Measurements from ENCODE around the gene MRPL48. TPM values are rescaled to one million over a fixed set of nuclear protein-coding genes. Genes with fewer than 3 reads are reported as not detected.

MRPL48 gene
- total RNA-seq, 1 experiment from 2014 or later, result 38.7 TPM

DNA sequence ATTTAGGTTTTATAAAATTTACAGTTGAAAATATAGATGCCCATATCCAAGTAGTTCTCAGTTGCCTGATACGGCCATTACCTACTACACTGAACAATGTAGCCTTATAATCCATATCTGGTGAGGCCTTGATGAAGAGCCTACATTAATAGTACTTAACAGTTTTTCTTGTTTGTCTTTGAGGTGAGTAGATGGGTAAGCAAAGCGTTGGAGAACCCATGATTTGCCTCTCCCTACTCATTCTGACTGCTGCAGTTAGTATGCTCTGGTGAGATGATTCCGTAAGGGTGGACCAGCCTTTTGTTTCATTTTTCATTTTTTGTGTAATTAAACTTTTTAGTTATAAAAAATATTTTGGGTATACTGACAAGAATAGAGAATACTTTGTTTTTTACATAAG is 100.6 kb downstream of the MRPL48 start (continued):
- TF ChIP-seq, protein P1, sequence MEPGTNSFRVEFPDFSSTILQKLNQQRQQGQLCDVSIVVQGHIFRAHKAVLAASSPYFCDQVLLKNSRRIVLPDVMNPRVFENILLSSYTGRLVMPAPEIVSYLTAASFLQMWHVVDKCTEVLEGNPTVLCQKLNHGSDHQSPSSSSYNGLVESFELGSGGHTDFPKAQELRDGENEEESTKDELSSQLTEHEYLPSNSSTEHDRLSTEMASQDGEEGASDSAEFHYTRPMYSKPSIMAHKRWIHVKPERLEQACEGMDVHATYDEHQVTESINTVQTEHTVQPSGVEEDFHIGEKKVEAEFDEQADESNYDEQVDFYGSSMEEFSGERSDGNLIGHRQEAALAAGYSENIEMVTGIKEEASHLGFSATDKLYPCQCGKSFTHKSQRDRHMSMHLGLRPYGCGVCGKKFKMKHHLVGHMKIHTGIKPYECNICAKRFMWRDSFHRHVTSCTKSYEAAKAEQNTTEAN (CRISPR knock-in tag; IDR thresholded peaks at IDR 0.05), result no peak
- TF ChIP-seq NFATC4 (CRISPR knock-in tag; IDR thresholded peaks at IDR 0.05) (no peak), HMGA2 (CRISPR knock-in tag; IDR thresholded peaks at IDR 0.05) (no peak)
- TF ChIP-seq, protein P2, sequence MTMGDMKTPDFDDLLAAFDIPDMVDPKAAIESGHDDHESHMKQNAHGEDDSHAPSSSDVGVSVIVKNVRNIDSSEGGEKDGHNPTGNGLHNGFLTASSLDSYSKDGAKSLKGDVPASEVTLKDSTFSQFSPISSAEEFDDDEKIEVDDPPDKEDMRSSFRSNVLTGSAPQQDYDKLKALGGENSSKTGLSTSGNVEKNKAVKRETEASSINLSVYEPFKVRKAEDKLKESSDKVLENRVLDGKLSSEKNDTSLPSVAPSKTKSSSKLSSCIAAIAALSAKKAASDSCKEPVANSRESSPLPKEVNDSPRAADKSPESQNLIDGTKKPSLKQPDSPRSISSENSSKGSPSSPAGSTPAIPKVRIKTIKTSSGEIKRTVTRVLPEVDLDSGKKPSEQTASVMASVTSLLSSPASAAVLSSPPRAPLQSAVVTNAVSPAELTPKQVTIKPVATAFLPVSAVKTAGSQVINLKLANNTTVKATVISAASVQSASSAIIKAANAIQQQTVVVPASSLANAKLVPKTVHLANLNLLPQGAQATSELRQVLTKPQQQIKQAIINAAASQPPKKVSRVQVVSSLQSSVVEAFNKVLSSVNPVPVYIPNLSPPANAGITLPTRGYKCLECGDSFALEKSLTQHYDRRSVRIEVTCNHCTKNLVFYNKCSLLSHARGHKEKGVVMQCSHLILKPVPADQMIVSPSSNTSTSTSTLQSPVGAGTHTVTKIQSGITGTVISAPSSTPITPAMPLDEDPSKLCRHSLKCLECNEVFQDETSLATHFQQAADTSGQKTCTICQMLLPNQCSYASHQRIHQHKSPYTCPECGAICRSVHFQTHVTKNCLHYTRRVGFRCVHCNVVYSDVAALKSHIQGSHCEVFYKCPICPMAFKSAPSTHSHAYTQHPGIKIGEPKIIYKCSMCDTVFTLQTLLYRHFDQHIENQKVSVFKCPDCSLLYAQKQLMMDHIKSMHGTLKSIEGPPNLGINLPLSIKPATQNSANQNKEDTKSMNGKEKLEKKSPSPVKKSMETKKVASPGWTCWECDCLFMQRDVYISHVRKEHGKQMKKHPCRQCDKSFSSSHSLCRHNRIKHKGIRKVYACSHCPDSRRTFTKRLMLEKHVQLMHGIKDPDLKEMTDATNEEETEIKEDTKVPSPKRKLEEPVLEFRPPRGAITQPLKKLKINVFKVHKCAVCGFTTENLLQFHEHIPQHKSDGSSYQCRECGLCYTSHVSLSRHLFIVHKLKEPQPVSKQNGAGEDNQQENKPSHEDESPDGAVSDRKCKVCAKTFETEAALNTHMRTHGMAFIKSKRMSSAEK (CRISPR knock-in tag; IDR thresholded peaks at IDR 0.05; ENCODE audit: borderline replicate concordance), result no peak

DNA sequence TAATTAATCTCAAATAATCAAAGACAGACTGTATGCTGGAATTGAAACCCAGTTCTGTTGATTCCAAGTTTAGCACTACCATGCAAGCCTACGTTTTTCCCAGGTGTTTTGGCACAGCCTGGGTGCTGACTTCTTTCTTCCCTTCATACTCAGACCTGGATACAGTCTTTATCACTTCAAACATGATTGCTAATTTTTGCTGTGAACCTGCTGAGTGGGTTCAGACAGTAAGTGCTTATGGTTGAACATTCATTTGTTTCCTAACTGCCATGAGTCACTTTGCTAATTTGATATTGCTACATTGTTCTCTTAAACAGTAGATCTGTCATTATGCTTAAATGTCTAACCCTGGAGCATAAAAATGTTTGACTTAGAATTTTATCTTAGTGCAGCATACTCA is 101.3 kb downstream of the MRPL48 start:
- DNase-seq (ENCODE audit: low spot score), result no peak
- CTCF ChIA-PET, result no interaction called here
- Mint-ChIP-seq H3K27ac (no peak overlapping the region), H3K9me3 (peaks cover 3% of the 10 kb centered on the region; the same call in 1 of the 2 replicates), H3K36me3 (peaks cover 20% of the 10 kb centered on the region), H3K27me3 (ENCODE audit: low read depth) (no peaks in the 10 kb centered on the region), H3K4me3 (no peak overlapping the region), H3K4me1 (no peaks in the 10 kb centered on the region)
- POLR2A ChIA-PET, result no interaction called here
- ATAC-seq, result no peak
- TF ChIP-seq, protein P3, sequence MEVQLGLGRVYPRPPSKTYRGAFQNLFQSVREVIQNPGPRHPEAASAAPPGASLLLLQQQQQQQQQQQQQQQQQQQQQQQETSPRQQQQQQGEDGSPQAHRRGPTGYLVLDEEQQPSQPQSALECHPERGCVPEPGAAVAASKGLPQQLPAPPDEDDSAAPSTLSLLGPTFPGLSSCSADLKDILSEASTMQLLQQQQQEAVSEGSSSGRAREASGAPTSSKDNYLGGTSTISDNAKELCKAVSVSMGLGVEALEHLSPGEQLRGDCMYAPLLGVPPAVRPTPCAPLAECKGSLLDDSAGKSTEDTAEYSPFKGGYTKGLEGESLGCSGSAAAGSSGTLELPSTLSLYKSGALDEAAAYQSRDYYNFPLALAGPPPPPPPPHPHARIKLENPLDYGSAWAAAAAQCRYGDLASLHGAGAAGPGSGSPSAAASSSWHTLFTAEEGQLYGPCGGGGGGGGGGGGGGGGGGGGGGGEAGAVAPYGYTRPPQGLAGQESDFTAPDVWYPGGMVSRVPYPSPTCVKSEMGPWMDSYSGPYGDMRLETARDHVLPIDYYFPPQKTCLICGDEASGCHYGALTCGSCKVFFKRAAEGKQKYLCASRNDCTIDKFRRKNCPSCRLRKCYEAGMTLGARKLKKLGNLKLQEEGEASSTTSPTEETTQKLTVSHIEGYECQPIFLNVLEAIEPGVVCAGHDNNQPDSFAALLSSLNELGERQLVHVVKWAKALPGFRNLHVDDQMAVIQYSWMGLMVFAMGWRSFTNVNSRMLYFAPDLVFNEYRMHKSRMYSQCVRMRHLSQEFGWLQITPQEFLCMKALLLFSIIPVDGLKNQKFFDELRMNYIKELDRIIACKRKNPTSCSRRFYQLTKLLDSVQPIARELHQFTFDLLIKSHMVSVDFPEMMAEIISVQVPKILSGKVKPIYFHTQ (CRISPR knock-in tag; IDR thresholded peaks at IDR 0.05), result no peak
- TF ChIP-seq ESRRA (CRISPR knock-in tag; IDR thresholded peaks at IDR 0.05; ENCODE audit: borderline replicate concordance), result no peak
- TF ChIP-seq SP1 (CRISPR knock-in tag; conservative IDR thresholded peaks at IDR 0.05), result no peak
- TF ChIP-seq ZBTB21 (CRISPR knock-in tag; IDR thresholded peaks at IDR 0.05; ENCODE audit: borderline replicate concordance), result no peak
- no peak for TF ChIP-seq TP53 (CRISPR knock-in tag; IDR thresholded peaks at IDR 0.05)
- TF ChIP-seq, protein P4, sequence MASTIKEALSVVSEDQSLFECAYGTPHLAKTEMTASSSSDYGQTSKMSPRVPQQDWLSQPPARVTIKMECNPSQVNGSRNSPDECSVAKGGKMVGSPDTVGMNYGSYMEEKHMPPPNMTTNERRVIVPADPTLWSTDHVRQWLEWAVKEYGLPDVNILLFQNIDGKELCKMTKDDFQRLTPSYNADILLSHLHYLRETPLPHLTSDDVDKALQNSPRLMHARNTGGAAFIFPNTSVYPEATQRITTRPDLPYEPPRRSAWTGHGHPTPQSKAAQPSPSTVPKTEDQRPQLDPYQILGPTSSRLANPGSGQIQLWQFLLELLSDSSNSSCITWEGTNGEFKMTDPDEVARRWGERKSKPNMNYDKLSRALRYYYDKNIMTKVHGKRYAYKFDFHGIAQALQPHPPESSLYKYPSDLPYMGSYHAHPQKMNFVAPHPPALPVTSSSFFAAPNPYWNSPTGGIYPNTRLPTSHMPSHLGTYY (CRISPR knock-in tag; IDR thresholded peaks at IDR 0.05), result no peak
- no peak for TF ChIP-seq ZNF263 (CRISPR knock-in tag; IDR thresholded peaks at IDR 0.05; ENCODE audit: low read depth)
- no peak for TF ChIP-seq ZNF232 (CRISPR knock-in tag; IDR thresholded peaks at IDR 0.05)
- TF ChIP-seq KAT7 (CRISPR knock-in tag; IDR thresholded peaks at IDR 0.05; ENCODE audit: borderline replicate concordance), result no peak
- no peak for TF ChIP-seq NFE2L1 (CRISPR knock-in tag; IDR thresholded peaks at IDR 0.05)
- TF ChIP-seq OVOL2 (CRISPR knock-in tag; IDR thresholded peaks at IDR 0.05; ENCODE audit: borderline replicate concordance), result no peak

DNA sequence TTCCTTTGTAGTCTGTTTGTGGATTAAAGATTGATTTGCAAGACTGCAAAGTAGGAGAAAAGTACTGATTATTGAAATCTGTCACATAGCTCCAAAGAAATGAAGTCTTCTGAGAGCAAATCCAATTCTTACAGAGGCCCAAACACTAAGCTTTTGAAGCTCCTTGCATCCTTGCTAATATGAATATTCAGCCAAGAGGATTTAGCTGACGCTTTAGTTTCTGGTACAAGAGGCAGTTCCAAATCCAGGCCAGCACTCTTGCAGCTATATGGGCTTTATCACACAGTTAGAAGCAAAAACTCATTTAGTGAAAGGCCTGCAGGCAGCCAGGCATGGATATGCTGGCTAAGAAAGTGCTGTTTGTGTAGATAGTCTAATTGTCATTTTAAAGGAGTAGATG is 101.9 kb downstream of the MRPL48 start:
- ATAC-seq, result no peak
- DNase-seq (ENCODE audit: low spot score), result no peak
- peaks cover 3% of the 10 kb centered on the region; the same call in 1 of the 2 replicates for H3K9me3 Mint-ChIP-seq
- no peak overlapping the region for H3K27ac Mint-ChIP-seq
- no peaks in the 10 kb centered on the region for H3K27me3 Mint-ChIP-seq (ENCODE audit: low read depth)
- H3K4me3 Mint-ChIP-seq, result no peak overlapping the region
- POLR2A ChIA-PET, result no interaction called here
- H3K36me3 Mint-ChIP-seq, result peaks cover 20% of the 10 kb centered on the region
- H3K4me1 Mint-ChIP-seq, result no peaks in the 10 kb centered on the region
- CTCF ChIA-PET, result no interaction called here
- TF ChIP-seq TEAD4 (CRISPR knock-in tag; IDR thresholded peaks at IDR 0.05) (no peak), KAT7 (CRISPR knock-in tag; IDR thresholded peaks at IDR 0.05; ENCODE audit: borderline replicate concordance) (no peak), FOXJ3 (CRISPR knock-in tag; IDR thresholded peaks at IDR 0.05; ENCODE audit: borderline replicate concordance) (no peak), OVOL2 (CRISPR knock-in tag; IDR thresholded peaks at IDR 0.05; ENCODE audit: borderline replicate concordance) (no peak), ATF1 (CRISPR knock-in tag; IDR thresholded peaks at IDR 0.05) (no peak), NFE2L1 (CRISPR knock-in tag; IDR thresholded peaks at IDR 0.05) (no peak), TCF7 (CRISPR knock-in tag; IDR thresholded peaks at IDR 0.05; ENCODE audit: low read depth) (no peak), GTF2I (CRISPR knock-in tag; conservative IDR thresholded peaks at IDR 0.05) (no peak), ZNF396 (CRISPR knock-in tag; IDR thresholded peaks at IDR 0.05; ENCODE audit: borderline replicate concordance) (no peak), ZBTB21 (CRISPR knock-in tag; IDR thresholded peaks at IDR 0.05; ENCODE audit: borderline replicate concordance) (no peak), ZNF317 (CRISPR knock-in tag; IDR thresholded peaks at IDR 0.05; ENCODE audit: borderline replicate concordance, low read depth) (no peak), ZNF263 (CRISPR knock-in tag; IDR thresholded peaks at IDR 0.05; ENCODE audit: low read depth) (no peak), GRHL2 (CRISPR knock-in tag; IDR thresholded peaks at IDR 0.05; ENCODE audit: insufficient replicate concordance, severe bottlenecking) (no peak)
- TF ChIP-seq, protein P5, sequence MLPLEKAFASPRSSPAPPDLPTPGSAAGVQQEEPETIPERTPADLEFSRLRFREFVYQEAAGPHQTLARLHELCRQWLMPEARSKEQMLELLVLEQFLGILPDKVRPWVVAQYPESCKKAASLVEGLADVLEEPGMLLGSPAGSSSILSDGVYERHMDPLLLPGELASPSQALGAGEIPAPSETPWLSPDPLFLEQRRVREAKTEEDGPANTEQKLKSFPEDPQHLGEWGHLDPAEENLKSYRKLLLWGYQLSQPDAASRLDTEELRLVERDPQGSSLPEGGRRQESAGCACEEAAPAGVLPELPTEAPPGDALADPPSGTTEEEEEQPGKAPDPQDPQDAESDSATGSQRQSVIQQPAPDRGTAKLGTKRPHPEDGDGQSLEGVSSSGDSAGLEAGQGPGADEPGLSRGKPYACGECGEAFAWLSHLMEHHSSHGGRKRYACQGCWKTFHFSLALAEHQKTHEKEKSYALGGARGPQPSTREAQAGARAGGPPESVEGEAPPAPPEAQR (CRISPR knock-in tag; IDR thresholded peaks at IDR 0.05), result no peak
